A204.1 (cell line): ENCODE results near the gene CA5B.
"Not testable (repeated sequence)": the region's sequence is repeated elsewhere in the genome, so short reads cannot be mapped to it uniquely, and the experiment has no call there.

ENCODE experiments used
- FAIRE-seq: peaks from 2 replicates; lab custom pipeline; 2012; peaks lifted over from hg19 to GRCh38; lab: Jason Lieb, UNC

Gene CA5B

GRCh38 chrX:15814771-15815365 lies 76.8 kb downstream of the CA5B start:
- FAIRE-seq: no peak

GRCh38 chrX:15815779-15816437 lies 77.8 kb downstream of the CA5B start:
- FAIRE-seq: peak; percentile 29

- no peak for FAIRE-seq
Observed at GRCh38 chrX:15816438-15816809, 78.4 kb downstream of the CA5B start.

- no peak for FAIRE-seq
Observed at GRCh38 chrX:15816886-15817285, 78.8 kb downstream of the CA5B start.

GRCh38 chrX:15820106-15821073 lies 82.3 kb downstream of the CA5B start:
- FAIRE-seq: no peak

GRCh38 chrX:15822922-15823321 lies 84.9 kb downstream of the CA5B start:
- no peak for FAIRE-seq

- no peak for FAIRE-seq
Observed at GRCh38 chrX:15825936-15826335, 87.9 kb downstream of the CA5B start.

- FAIRE-seq: no peak
Observed at GRCh38 chrX:15829217-15829616, 91.1 kb downstream of the CA5B start.

GRCh38 chrX:15831347-15831746 lies 93.3 kb downstream of the CA5B start:
- not testable (repeated sequence) for FAIRE-seq

GRCh38 chrX:15834053-15834452 lies 96.0 kb downstream of the CA5B start:
- FAIRE-seq: no peak

- no peak for FAIRE-seq
Observed at GRCh38 chrX:15834827-15835595, 96.9 kb downstream of the CA5B start.
